H1 (cell line): ENCODE data around the gene MYO16. TPM values are rescaled to one million over a fixed set of nuclear protein-coding genes. Genes with fewer than 3 reads are reported as not detected.

Experiments used
- ATF3 ChIP-seq: IDR thresholded peaks from 2 replicates; pipeline ENCODE4 v1.6.1; 2011; ENCODE audit warnings: low read depth, mild to moderate bottlenecking, low read length; ENCODE audit not compliant: insufficient read depth
- BRCA1 ChIP-seq: IDR thresholded peaks from 2 replicates; pipeline ENCODE4 v1.6.1; 2012; ENCODE audit warnings: low read depth, low read length, improper control_type of control experiment
- CBX8 ChIP-seq: fragments of 300-800, 300-1000 bp; sonication (generic); IDR thresholded peaks from 2 replicates; pipeline ENCODE4 v1.7.1; 2016; ENCODE audit warnings: low read depth, low read length, borderline replicate concordance
- EGR1 ChIP-seq: IDR thresholded peaks from 2 replicates; pipeline ENCODE4 v1.6.1; 2011; ENCODE audit warnings: low read depth, low read length, borderline replicate concordance
- MAFK ChIP-seq: IDR thresholded peaks from 2 replicates; pipeline ENCODE4 v1.6.1; 2012; ENCODE audit warnings: low read depth, mild to moderate bottlenecking, improper control_type of control experiment, low read length
- MAX ChIP-seq: IDR thresholded peaks from 2 replicates; pipeline ENCODE4 v1.6.1; 2012; ENCODE audit warnings: inconsistent platforms
- NANOG ChIP-seq: IDR thresholded peaks from 2 replicates; pipeline ENCODE4 v1.6.1; 2011; ENCODE audit warnings: low read length, low read depth, mild to moderate bottlenecking, inconsistent platforms; ENCODE audit not compliant: insufficient read depth, poor library complexity, severe bottlenecking
- RNF2 ChIP-seq: fragments of 200-900, 300-1000 bp; sonication (generic); IDR thresholded peaks from 2 replicates; pipeline ENCODE4 v1.7.1; 2016; ENCODE audit warnings: borderline replicate concordance, low read depth, mild to moderate bottlenecking, antibody characterized with exemption, low read length; ENCODE audit not compliant: poor library complexity, severe bottlenecking; ENCODE audit errors: missing control alignments
- SIRT6 ChIP-seq: IDR thresholded peaks from one replicate; pipeline ENCODE4 v1.7.1; 2012; ENCODE audit warnings: low read length, inconsistent platforms
- TCF12 ChIP-seq: IDR thresholded peaks from 2 replicates; pipeline ENCODE4 v1.6.1; 2011; ENCODE audit warnings: low read depth, mild to moderate bottlenecking, low read length
- polyA plus RNA-seq, 7 experiments: library from polyadenylated mRNA; depleted of rRNA in 3 of 7; stranded (reverse) in 5 of 7; unstranded in 2 of 7; fragments of >200 nt in 5 of 7; fragments of 200-250 nt in 2 of 7; gene quantifications; 1 replicate in 5 of 7; 2 replicates in 1 of 7; 4 replicates in 1 of 7; pipeline versions ENCODE4 v1.2.1 to v1.2.3, GENCODE V29; 2011 to 2013; ENCODE audit warnings: missing spikeins in 2 of 7, mixed read lengths in 2 of 7
- total RNA-seq: library from RNA; stranded (reverse); fragmentation: NEBNext Ultra II Directional; extraction: Animal tissue kit (Norgen Biotek cat#: 25700); gene quantifications from 2 replicates; pipeline ENCODE4 v1.2.1, GENCODE V29; 2021

MYO16 gene
- total and polyA plus RNA-seq, 2 of the 8 experiments (the other 6 are each of a cell fraction or from before 2014, with no cell fraction given) = 0.02 to 0.22 TPM

- no peak for TF ChIP-seq NANOG
- no peak for TF ChIP-seq SIRT6
- no peak for TF ChIP-seq CBX8
- no peak for TF ChIP-seq ATF3
- no peak for TF ChIP-seq TCF12
- no peak for TF ChIP-seq BRCA1
- no peak for TF ChIP-seq EGR1
- TF ChIP-seq RNF2 = no peak
- no peak for TF ChIP-seq MAFK
- no peak for TF ChIP-seq MAX
These were observed 140.0 kb downstream of the MYO16 start (continued) for GRCh38 chr13:108769213-108770070.
